Sigmoid colon (tissue), 4 donors: ENCODE data around the gene EXOC6B.

ENCODE experiments used
- POLR2AphosphoS5 ChIP-seq, 4 donors: sonication (generic); formaldehyde crosslinking; IDR thresholded peaks; one replicate each; pipeline ENCODE4 v1.6.1; 2017; ENCODE audit warnings: antibody characterized with exemption in 4 of 4
- TF ChIP-seq, protein P1 (sequence below), 4 experiments: fragments of 450-650 bp in 3 of 4; fragments of 200-600 bp in 1 of 4; IDR thresholded peaks; one replicate each; pipeline ENCODE4 v1.5.1; 2016 to 2019; ENCODE audit warnings: antibody characterized with exemption in 4 of 4, mild to moderate bottlenecking in 3 of 4, moderate library complexity in 2 of 4

DNA sequence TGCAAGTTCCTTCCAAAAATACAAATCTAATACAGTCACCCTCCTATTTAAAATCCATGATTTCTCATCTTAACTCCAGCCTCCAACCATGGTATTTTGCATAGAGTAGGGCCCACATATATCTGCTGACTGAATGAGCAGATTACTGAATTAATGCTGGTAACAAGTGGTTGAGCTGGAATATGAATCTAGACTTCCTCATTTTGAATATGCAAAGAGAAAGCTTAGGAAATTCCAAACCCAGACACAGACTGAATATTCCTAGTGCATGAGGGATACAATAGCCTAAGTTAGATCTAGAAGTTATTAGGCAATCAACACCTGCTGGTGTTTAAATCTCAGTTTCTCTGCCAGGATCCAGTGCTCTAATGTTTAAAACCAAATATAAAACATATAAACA lies 463.1 kb downstream of the EXOC6B start:
- TF ChIP-seq, protein P1, sequence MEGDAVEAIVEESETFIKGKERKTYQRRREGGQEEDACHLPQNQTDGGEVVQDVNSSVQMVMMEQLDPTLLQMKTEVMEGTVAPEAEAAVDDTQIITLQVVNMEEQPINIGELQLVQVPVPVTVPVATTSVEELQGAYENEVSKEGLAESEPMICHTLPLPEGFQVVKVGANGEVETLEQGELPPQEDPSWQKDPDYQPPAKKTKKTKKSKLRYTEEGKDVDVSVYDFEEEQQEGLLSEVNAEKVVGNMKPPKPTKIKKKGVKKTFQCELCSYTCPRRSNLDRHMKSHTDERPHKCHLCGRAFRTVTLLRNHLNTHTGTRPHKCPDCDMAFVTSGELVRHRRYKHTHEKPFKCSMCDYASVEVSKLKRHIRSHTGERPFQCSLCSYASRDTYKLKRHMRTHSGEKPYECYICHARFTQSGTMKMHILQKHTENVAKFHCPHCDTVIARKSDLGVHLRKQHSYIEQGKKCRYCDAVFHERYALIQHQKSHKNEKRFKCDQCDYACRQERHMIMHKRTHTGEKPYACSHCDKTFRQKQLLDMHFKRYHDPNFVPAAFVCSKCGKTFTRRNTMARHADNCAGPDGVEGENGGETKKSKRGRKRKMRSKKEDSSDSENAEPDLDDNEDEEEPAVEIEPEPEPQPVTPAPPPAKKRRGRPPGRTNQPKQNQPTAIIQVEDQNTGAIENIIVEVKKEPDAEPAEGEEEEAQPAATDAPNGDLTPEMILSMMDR (IDR thresholded peaks at IDR 0.05), result no peak
- TF ChIP-seq POLR2AphosphoS5 (IDR thresholded peaks at IDR 0.05), result no peak
